ENCODE results near the gene ZFPM1. TPM values are rescaled to one million over a fixed set of nuclear protein-coding genes. Genes with fewer than 3 reads are reported as not detected.
A peak's percentile ranks its signal among the peaks of the same experiment; 100 is the strongest.

The ZFPM1 gene
- total and polyA plus RNA-seq, 2 of the 8 experiments (the other 6 are each of a cell fraction or from before 2014, with no cell fraction given) = 0.74 to 4.8 TPM

DNA sequence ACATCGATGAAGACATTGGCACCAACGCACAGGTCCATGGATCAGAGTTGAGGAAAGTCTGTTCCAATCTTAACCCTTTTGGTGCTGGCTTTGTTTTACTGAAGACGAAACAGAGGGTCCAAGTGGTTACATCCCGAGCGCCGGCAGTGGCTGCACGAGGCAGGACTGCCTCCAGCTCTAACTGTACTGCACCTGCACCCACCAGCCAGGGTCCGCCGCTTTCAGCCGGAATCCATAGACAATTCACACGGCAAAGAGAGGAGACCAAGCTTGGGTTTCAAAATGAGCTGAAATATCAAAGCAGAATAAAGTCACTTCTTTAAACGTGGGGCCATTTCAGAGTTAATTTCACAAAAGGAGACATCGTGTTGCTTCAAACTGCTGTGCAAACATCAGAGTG, 95.9 kb downstream of the ZFPM1 start:
- Histone ChIP-seq H3K4ac (replicated peaks; ENCODE audit: insufficient read length, low read depth, low read length) (no peak overlapping the region), H3K14ac (ENCODE audit: insufficient read length) (no peak overlapping the region), H2AFZ (ENCODE audit: low read length) (no peak overlapping the region), H4K5ac (ENCODE audit: insufficient read length, low read depth, low read length) (no peak overlapping the region), H2BK20ac (ENCODE audit: low read length) (no peak overlapping the region), H3K9ac (replicated peaks in 1 of 4; ENCODE audit: extremely low read depth in 1 of 4, low read depth in 3 of 4, low read length in 3 of 4) (no peak overlapping the region), H3K36me3 (ENCODE audit: control insufficient read depth in 2 of 4, insufficient read depth in 4 of 4, low read length in 3 of 4) (no peaks in the 10 kb centered on the region), H3K27me3 (replicated peaks in 1 of 4; ENCODE audit: control insufficient read depth in 3 of 4, extremely low read depth in 1 of 4, insufficient read depth in 3 of 4, low read length in 3 of 4) (peaks cover 12 to 34% (median 25%) of the 10 kb centered on the region in 4 experiments), H2BK15ac (ENCODE audit: low read length) (0 out of 2 replicates have a peak overlapping the region, but pooled peaks have one; percentile 46), H2BK5ac (ENCODE audit: low read depth, low read length) (no peak overlapping the region), H3K27ac (ENCODE audit: low read depth, low read length) (no peak overlapping the region), H2AK5ac (ENCODE audit: low read depth, low read length) (no peak overlapping the region), H4K91ac (replicated peaks; ENCODE audit: insufficient read length, low read length) (no peak overlapping the region), H4K8ac (ENCODE audit: extremely low read depth, insufficient read depth, low read length) (no peak overlapping the region), H3K18ac (ENCODE audit: extremely low read depth, low read length) (no peak overlapping the region), H2BK12ac (ENCODE audit: low read depth, low read length) (no peak overlapping the region), H3K23me2 (ENCODE audit: low read depth, low read length) (no peaks in the 10 kb centered on the region), H4K20me1 (replicated peaks in 1 of 2; ENCODE audit: control insufficient read depth in 1 of 2, insufficient read depth in 2 of 2, low read length in 2 of 2) (no peaks in the 10 kb centered on the region), H2BK120ac (replicated peaks; ENCODE audit: low read depth, low read length) (no peak overlapping the region), H3K56ac (replicated peaks; ENCODE audit: insufficient read length, low read depth, low read length) (no peak overlapping the region), H3K79me1 (ENCODE audit: low read depth, low read length) (no peaks in the 10 kb centered on the region), H3K23ac (ENCODE audit: insufficient read length) (no peak overlapping the region), H3K79me2 (ENCODE audit: control insufficient read depth in 1 of 2, insufficient read depth in 2 of 2, low read length in 2 of 2) (no peaks in the 10 kb centered on the region), H3K9me3 (ENCODE audit: insufficient read depth in 2 of 2, low read depth in 1 of 2, low read length in 1 of 2) (peaks cover 0 to 6% of the 10 kb centered on the region in 2 experiments; a peak in 1 of 4 replicates), H3K4me3 (ENCODE audit: extremely low read depth in 1 of 4, insufficient read depth in 2 of 4, low read depth in 3 of 4, low read length in 4 of 4) (no peak overlapping the region), H3K4me1 (replicated peaks in 1 of 4; ENCODE audit: control insufficient read depth in 3 of 4, insufficient read depth in 4 of 4, low read length in 3 of 4) (peaks cover 0 to 8% (median 0%) of the 10 kb centered on the region in 4 experiments; a peak in 1 of 7 replicates), H3K4me2 (ENCODE audit: insufficient read depth in 1 of 2, low read depth in 2 of 2, low read length in 2 of 2) (no peak overlapping the region)
- no peak for DNase-seq (ENCODE audit: low read depth in 1 of 2, low spot score in 2 of 2)
- TF ChIP-seq CTBP2 (IDR thresholded peaks at IDR 0.05; ENCODE audit: borderline replicate concordance, insufficient read depth, insufficient read length, low read length) (no peak), MAX (IDR thresholded peaks at IDR 0.05) (no peak), CBX5 (IDR thresholded peaks at IDR 0.05; ENCODE audit: low read depth, low read length) (no peak), PHF8 (conservative IDR thresholded peaks at IDR 0.05; ENCODE audit: low read depth, low read length) (no peak), SRF (IDR thresholded peaks at IDR 0.05; ENCODE audit: low read depth, low read length) (no peak), EP300 (IDR thresholded peaks at IDR 0.05; ENCODE audit: borderline replicate concordance in 1 of 2, low read depth in 2 of 2, low read length in 2 of 2) (no peak), SIN3A (conservative IDR thresholded peaks at IDR 0.05 in 1 of 2, IDR thresholded peaks at IDR 0.05 in 1 of 2; ENCODE audit: low read depth in 1 of 2, low read length in 2 of 2) (no peak), EGR1 (IDR thresholded peaks at IDR 0.05; ENCODE audit: borderline replicate concordance, low read depth, low read length) (no peak), POLR2AphosphoS5 (IDR thresholded peaks at IDR 0.05; ENCODE audit: low read depth, low read length) (no peak), TCF12 (IDR thresholded peaks at IDR 0.05; ENCODE audit: low read depth, low read length) (no peak)
- WGBS, 2 experiments (ENCODE audit: extremely low coverage in 1 of 2, insufficient coverage in 1 of 2, insufficient read length in 1 of 2, insufficient replicate concordance in 2 of 2, low coverage in 1 of 2, low lambda C conversion rate in 2 of 2, missing lambda C conversion rate in 1 of 2) = 89% methylated on average over 13 of the region's 13 CpGs; no CpG with 5 or more reads in 1 of the 2 experiments
- ChIA-PET CTCF (ENCODE audit: partially characterized antibody) (interaction anchor here (1.1 to 4.6 kb wide), 3 partner anchors 10 to 55 kb away, joined by 3 to 24 read pairs (median 6); no protein-coding TSS in a partner anchor), POLR2A (ENCODE audit: partially characterized antibody) (interaction anchor here (1.0 to 2.0 kb wide), 4 partner anchors 9 to 17 kb away, joined by 3 to 8 read pairs (median 4); no protein-coding TSS in a partner anchor)
- no peak for FAIRE-seq
